ENCODE measurements around the gene STXBP6.

GRCh38 chr14:25009891-25010290, 40.1 kb downstream of the STXBP6 start:
- TF ChIP-seq SIN3A (IDR thresholded peaks at IDR 0.05; ENCODE audit: borderline replicate concordance, insufficient read depth, low read length) = no peak
- no peak for TF ChIP-seq REST (IDR thresholded peaks at IDR 0.05; ENCODE audit: insufficient read depth in 1 of 2, low read depth in 2 of 2, low read length in 2 of 2)
- TF ChIP-seq FOXP2 (optimal IDR thresholded peaks at IDR 0.05; ENCODE audit: borderline replicate concordance, extremely low read depth, extremely low read length, insufficient read depth) = no peak
- no peak for TF ChIP-seq POLR2AphosphoS5 (IDR thresholded peaks at IDR 0.05; ENCODE audit: low read depth, low read length)
- TF ChIP-seq TAF1 (IDR thresholded peaks at IDR 0.05; ENCODE audit: borderline replicate concordance, insufficient read depth, low read length) = no peak
